ENCODE measurements around the gene TUB.

GRCh38 chr11:8062781-8063257 is 18.2 kb upstream of the TUB start:
- TF ChIP-seq POLR2A (IDR thresholded peaks at IDR 0.05): no peak
- TF ChIP-seq, protein P1, sequence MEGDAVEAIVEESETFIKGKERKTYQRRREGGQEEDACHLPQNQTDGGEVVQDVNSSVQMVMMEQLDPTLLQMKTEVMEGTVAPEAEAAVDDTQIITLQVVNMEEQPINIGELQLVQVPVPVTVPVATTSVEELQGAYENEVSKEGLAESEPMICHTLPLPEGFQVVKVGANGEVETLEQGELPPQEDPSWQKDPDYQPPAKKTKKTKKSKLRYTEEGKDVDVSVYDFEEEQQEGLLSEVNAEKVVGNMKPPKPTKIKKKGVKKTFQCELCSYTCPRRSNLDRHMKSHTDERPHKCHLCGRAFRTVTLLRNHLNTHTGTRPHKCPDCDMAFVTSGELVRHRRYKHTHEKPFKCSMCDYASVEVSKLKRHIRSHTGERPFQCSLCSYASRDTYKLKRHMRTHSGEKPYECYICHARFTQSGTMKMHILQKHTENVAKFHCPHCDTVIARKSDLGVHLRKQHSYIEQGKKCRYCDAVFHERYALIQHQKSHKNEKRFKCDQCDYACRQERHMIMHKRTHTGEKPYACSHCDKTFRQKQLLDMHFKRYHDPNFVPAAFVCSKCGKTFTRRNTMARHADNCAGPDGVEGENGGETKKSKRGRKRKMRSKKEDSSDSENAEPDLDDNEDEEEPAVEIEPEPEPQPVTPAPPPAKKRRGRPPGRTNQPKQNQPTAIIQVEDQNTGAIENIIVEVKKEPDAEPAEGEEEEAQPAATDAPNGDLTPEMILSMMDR (IDR thresholded peaks at IDR 0.05 in 8 of 11, conservative IDR thresholded peaks at IDR 0.05 in 3 of 11): no peak

All from spleen (tissue), 7 donors.